Measurements from ENCODE around the gene MOB3B. TPM values are rescaled to one million over a fixed set of nuclear protein-coding genes. Genes with fewer than 3 reads are reported as not detected.

The MOB3B gene
- total RNA-seq, 1 donor from 2014 or later, result 0.26 TPM

DNA sequence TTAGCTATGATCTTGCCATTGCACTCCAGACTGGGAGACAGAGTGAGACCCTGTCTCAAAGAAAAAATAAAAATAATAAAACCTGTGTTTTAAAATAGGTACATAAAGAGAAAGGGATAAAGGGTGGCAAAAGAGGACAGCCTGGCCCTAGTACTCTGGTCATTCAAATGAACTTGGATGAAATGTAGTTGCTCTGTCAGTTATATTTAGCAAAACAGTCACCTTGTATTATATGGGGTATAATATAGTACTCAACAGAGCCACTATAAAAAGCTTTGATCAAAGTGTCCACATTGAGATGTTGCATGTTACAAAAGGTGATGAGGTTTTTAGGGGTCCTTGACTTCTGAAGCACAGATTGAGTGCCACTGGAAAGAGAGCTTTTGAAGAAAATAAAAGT lies 171.6 kb downstream of the MOB3B start:
- H3K4me3 Mint-ChIP-seq, result no peak overlapping the region
- no peaks in the 10 kb centered on the region for H3K36me3 Mint-ChIP-seq (ENCODE audit: low read depth)
- H3K27ac Mint-ChIP-seq, result no peak overlapping the region
- peaks cover 17% of the 10 kb centered on the region for H3K4me1 Mint-ChIP-seq (ENCODE audit: low read depth)
- H3K9me3 Mint-ChIP-seq, result no peaks in the 10 kb centered on the region
- DNase-seq (ENCODE audit: low spot score), result no peak
- intact Hi-C loops (cut with micrococcal nuclease), result no loop called here
- H3K27me3 Mint-ChIP-seq (ENCODE audit: insufficient read depth), result peaks cover 20% of the 10 kb centered on the region

DNA sequence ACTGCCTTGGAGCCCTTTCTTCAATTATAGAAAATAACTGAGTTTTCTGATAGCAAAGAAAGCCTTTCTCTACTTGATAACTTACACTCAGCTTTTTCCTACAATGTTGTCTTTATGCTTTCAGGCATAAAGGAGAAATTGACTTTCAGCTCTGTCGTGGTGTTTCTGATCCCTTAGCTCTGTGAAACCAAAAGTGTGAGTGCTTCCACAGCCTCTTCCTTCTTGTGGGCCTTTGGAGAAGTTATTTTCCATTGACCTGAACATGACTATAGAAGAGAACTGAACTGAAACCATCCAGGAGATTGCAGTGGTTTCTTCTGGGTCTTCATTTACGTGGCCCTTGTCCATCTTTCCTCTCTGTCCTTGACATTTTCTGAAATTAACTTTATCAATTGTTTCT lies 173.2 kb downstream of the MOB3B start:
- H3K27me3 Mint-ChIP-seq (ENCODE audit: insufficient read depth), result peaks cover 16% of the 10 kb centered on the region
- H3K36me3 Mint-ChIP-seq (ENCODE audit: low read depth), result no peaks in the 10 kb centered on the region
- no peaks in the 10 kb centered on the region for H3K9me3 Mint-ChIP-seq
- H3K4me1 Mint-ChIP-seq (ENCODE audit: low read depth), result peaks cover 32% of the 10 kb centered on the region
- no peak overlapping the region for H3K27ac Mint-ChIP-seq
- no peak for DNase-seq (ENCODE audit: low spot score)
- no peak overlapping the region for H3K4me3 Mint-ChIP-seq
- intact Hi-C loops (cut with micrococcal nuclease), result loop anchor here (1.0 kb wide), 1 partner anchor 10 kb away; no protein-coding TSS in a partner anchor

DNA sequence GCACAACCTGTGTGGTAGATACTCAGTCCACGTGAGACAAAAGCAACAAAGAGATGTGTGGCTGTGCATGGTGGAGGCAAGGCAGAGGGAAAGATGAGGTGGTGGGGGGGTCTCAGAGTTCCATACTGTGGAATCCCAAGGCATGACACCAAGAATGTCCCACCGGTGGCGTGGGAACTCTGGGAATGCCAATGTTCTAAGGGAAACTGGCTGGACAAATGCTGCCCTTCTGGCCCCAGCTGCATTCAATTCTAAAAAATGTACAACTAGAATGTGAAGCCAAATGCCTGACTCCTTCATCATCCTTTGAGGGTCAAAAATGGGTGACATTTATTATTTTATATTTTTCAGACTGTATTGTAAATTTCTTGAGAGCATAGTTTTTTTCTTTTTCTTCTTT lies 174.4 kb downstream of the MOB3B start:
- H3K27ac Mint-ChIP-seq, result no peak overlapping the region
- H3K9me3 Mint-ChIP-seq, result no peaks in the 10 kb centered on the region
- H3K4me3 Mint-ChIP-seq, result no peak overlapping the region
- H3K36me3 Mint-ChIP-seq (ENCODE audit: low read depth), result no peaks in the 10 kb centered on the region
- peaks cover 12% of the 10 kb centered on the region for H3K27me3 Mint-ChIP-seq (ENCODE audit: insufficient read depth)
- DNase-seq (ENCODE audit: low spot score), result no peak
- intact Hi-C loops (cut with micrococcal nuclease), result no loop called here
- H3K4me1 Mint-ChIP-seq (ENCODE audit: low read depth), result peaks cover 32% of the 10 kb centered on the region

DNA sequence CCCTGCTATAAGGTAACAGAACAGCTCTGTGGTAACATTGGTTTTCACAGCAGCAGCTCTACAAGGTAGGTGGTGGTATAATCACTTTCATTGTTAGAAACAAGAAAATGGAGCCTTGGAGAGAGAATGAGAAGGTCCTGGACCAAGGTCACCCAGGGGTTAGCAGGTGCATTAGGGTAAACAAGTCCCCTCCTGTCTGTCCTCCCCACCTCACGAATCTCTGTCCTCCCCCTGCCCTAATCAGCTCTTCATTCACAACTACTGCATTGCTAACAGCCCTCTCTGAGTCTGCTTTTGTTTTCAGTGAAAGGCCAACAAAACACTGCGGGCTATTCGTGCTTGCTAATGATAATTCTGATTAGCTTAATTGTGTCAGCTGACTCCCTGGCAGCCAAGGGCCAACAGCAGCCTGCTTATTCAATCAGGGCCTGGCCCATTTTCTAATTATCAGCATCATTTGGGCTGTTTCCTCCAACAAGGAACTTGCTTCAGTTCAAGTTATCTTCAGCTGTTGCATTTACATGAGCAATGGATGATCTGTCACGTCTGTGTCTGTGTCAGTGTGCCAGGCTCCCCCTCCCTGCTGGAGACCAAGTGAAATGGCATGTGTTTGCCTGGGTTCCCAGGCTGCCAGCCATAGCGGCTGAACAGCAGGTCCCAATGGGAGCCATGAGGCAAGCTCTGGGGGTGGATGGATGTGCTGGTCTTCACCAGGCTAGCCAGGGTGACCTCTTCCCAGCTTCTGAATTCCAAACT lies 176.0 kb downstream of the MOB3B start:
- intact Hi-C loops (cut with micrococcal nuclease), result no loop called here
- Mint-ChIP-seq H3K4me3 (no peak overlapping the region), H3K27me3 (ENCODE audit: insufficient read depth) (peaks cover 8% of the 10 kb centered on the region), H3K4me1 (ENCODE audit: low read depth) (peaks cover 32% of the 10 kb centered on the region), H3K36me3 (ENCODE audit: low read depth) (no peaks in the 10 kb centered on the region), H3K9me3 (no peaks in the 10 kb centered on the region), H3K27ac (no peak overlapping the region)
- DNase-seq (ENCODE audit: low spot score), result no peak

DNA sequence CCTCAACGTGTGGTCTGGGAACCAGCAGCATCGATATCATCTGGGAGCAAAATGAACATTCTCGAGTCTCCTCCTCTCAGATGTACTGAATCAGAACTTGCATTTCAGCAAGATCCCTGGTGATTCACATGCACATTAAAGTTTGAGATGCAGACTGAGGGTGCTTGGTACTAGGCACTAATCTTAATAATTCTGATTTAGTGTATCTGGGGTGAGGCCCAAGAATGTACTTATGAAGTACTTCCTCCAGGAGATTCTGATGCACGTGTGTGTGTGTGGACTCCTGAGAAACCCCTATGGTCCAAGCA lies 176.5 kb downstream of the MOB3B start:
- H3K27me3 Mint-ChIP-seq (ENCODE audit: insufficient read depth), result peaks cover 8% of the 10 kb centered on the region
- H3K4me1 Mint-ChIP-seq (ENCODE audit: low read depth), result peaks cover 32% of the 10 kb centered on the region
- no peaks in the 10 kb centered on the region for H3K9me3 Mint-ChIP-seq
- no peak overlapping the region for H3K27ac Mint-ChIP-seq
- no peak for DNase-seq (ENCODE audit: low spot score)
- intact Hi-C loops (cut with micrococcal nuclease), result no loop called here
- H3K36me3 Mint-ChIP-seq (ENCODE audit: low read depth), result no peaks in the 10 kb centered on the region
- H3K4me3 Mint-ChIP-seq, result no peak overlapping the region

DNA sequence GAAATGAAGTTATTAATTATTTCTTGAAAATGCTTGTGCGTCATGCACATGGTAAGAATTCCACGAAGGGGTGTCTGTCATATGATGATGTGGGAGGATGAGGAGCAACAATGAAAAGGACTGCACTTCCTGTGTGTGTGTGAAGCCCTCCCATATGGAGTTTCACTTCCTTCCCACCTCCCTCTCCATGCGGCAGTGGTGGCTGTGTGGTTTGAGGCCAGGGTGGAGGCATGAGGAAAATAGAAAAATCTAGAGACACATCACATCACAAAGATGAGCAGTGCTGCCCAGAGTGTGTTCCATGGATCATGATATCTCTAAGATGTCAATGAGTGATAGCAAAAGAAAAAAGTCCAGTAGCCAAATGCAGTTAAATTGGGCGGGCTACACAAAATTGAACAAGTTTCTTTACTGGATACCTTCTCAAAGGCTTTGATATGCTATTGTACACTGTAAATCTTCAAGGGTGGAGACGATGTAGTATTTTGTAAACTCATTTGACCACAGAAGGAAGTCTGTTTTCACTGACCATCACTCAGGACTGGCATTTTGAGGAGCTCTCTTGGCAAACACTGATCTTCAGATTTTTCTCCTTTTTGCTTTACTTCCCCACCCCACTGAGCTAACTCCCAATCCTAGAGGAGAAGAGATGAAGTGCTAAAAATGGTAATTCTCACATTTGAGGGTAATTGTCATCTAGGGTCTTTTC lies 177.0 kb downstream of the MOB3B start:
- H3K4me1 Mint-ChIP-seq (ENCODE audit: low read depth), result peaks cover 37% of the 10 kb centered on the region
- no peaks in the 10 kb centered on the region for H3K9me3 Mint-ChIP-seq
- no peak overlapping the region for H3K4me3 Mint-ChIP-seq
- peaks cover 8% of the 10 kb centered on the region for H3K27me3 Mint-ChIP-seq (ENCODE audit: insufficient read depth)
- no peak overlapping the region for H3K27ac Mint-ChIP-seq
- no peaks in the 10 kb centered on the region for H3K36me3 Mint-ChIP-seq (ENCODE audit: low read depth)
- intact Hi-C loops (cut with micrococcal nuclease), result no loop called here
- no peak for DNase-seq (ENCODE audit: low spot score)

DNA sequence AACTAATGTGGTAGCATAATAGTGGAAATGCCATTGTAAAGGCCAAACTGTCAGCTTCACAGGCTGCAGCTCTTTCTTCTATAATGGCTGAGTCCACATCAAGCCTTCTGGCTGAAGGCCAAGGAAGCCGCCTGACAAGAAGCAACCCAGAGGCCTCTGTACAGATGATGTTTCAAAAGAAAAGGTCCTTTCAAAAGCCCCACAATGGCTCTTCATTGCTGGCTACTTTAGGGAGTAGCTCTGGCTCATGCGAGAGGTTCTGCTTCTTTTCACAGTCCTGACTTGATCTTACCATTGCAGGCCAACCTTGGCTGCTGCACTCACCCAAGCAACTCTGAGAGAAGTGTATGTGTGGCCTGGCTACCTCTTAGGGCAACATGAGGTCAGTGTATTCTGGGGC lies 178.2 kb downstream of the MOB3B start:
- Mint-ChIP-seq H3K9me3 (no peaks in the 10 kb centered on the region), H3K27ac (no peak overlapping the region), H3K36me3 (ENCODE audit: low read depth) (no peaks in the 10 kb centered on the region), H3K27me3 (ENCODE audit: insufficient read depth) (peaks cover 5% of the 10 kb centered on the region), H3K4me1 (ENCODE audit: low read depth) (peaks cover 32% of the 10 kb centered on the region), H3K4me3 (no peak overlapping the region)
- intact Hi-C loops (cut with micrococcal nuclease), result no loop called here
- no peak for DNase-seq (ENCODE audit: low spot score)

DNA sequence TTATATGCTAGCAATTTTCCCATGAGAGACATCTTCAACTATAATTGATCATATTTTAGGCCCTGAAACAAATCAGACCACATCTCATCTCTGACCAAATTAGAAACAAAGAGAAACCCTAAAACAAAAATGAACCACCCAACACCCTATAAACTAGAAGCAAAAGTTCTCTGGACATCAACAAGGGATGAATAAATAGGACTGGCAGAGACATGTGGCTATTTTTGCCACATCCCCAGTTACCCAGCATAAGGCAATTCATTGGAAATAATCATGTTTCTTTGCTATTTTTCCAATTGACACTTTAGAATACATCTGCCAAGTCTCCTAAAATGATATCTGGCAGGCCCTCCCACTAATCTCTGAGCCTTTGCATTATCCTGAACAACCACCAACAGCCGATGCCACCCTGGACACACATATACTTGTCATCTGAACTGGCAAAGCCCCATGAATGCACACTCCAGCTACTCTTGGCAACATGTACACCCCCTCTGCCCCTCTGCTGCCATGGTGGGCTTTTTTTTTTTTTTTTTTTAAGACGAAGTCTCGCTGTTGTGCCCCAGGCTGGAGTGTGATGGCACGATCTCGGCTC lies 179.1 kb downstream of the MOB3B start:
- no peak overlapping the region for H3K4me3 Mint-ChIP-seq
- peaks cover 5% of the 10 kb centered on the region for H3K27me3 Mint-ChIP-seq (ENCODE audit: insufficient read depth)
- no peaks in the 10 kb centered on the region for H3K36me3 Mint-ChIP-seq (ENCODE audit: low read depth)
- no peak overlapping the region for H3K27ac Mint-ChIP-seq
- DNase-seq (ENCODE audit: low spot score), result no peak
- H3K4me1 Mint-ChIP-seq (ENCODE audit: low read depth), result peaks cover 31% of the 10 kb centered on the region
- intact Hi-C loops (cut with micrococcal nuclease), result no loop called here
- no peaks in the 10 kb centered on the region for H3K9me3 Mint-ChIP-seq

DNA sequence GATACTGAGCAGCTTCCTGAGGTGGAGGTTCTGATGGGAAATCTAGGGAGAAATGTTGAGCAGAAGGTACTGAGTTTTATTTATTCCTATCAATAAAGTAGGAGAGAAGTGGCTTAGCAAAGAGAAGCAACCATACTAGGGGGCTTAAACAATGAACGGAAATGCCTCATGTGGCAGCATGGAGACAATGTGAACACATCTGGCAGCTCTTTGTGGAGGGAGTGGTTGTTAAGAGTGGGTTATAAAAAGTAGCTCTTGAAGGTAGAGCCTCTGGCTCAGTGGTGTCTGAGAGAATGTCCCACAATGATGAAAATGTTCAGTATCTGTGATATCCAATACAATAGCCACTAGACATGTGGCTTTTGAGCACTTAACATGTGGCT lies 179.9 kb downstream of the MOB3B start:
- H3K4me3 Mint-ChIP-seq, result no peak overlapping the region
- no peak overlapping the region for H3K27ac Mint-ChIP-seq
- H3K9me3 Mint-ChIP-seq, result no peaks in the 10 kb centered on the region
- intact Hi-C loops (cut with micrococcal nuclease), result no loop called here
- DNase-seq (ENCODE audit: low spot score), result no peak
- H3K27me3 Mint-ChIP-seq (ENCODE audit: insufficient read depth), result peaks cover 4% of the 10 kb centered on the region
- peaks cover 31% of the 10 kb centered on the region for H3K4me1 Mint-ChIP-seq (ENCODE audit: low read depth)
- H3K36me3 Mint-ChIP-seq (ENCODE audit: low read depth), result no peaks in the 10 kb centered on the region

DNA sequence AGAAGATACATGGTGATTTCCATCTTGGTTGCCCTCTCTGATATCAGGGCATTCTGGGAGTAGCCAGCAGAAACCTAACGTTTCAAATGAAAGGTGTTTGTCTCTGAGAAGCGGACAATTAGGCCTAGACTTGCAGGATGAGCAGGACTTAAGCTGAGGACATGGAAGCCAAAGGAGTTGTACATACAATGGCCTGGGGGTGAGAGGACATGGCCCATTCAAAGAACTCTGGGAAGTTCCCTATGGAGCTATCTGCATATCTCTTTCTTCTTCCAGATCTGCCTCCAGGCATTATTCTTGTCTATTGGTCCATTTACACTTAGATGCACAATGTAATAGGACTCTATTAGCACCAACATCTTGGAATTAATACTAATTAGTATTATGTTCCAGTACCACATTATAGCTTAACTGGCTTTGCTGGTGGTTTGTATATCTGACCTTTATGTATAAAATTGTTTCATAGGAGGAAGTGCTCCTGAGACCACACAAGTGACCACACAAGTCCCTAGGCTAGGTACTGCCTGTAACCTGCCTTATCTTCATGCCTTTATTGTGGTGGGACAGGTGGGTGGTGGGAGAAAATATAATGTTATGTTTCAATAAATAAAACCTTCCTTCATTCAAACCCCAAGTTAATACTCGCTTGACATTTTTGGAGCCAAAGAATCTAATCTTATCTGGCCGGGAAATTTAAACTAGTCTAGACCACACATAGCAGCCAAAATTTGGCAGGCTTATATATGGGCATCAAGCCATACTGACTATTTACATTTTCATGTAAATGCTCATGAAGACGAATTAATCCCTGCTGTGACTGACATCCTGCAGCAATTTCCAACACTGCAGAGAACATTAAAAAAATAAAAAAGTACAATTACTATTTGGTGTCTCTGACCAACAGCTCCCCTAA lies 180.6 kb downstream of the MOB3B start:
- no peak overlapping the region for H3K4me3 Mint-ChIP-seq

DNA sequence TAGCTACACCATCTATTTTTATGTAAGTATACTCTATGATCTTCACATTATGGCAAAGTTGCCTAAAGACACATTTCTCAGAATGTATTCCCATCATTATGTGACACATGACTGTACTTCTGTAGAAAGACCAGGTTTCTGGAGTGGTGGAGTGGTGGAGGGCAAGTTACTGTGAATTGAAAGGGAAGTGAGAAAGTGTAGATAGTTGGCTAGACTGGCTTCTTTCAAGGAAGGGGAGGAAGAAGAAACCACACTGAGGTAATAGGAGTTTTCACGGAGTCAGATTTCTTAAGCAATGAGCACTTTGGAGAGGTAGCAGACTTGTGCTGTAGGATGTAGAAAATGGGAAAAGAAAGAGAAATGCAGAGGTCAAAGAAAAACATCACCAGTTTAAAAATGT lies 181.7 kb downstream of the MOB3B start:
- Mint-ChIP-seq H3K4me3 (no peak overlapping the region), H3K4me1 (ENCODE audit: low read depth) (peaks cover 19% of the 10 kb centered on the region), H3K36me3 (ENCODE audit: low read depth) (no peaks in the 10 kb centered on the region), H3K27me3 (ENCODE audit: insufficient read depth) (peaks cover 4% of the 10 kb centered on the region), H3K9me3 (no peaks in the 10 kb centered on the region), H3K27ac (no peak overlapping the region)
- DNase-seq (ENCODE audit: low spot score), result no peak
- intact Hi-C loops (cut with micrococcal nuclease), result no loop called here

More for the DNA sequence above, 180.6 kb downstream of the MOB3B start:
- intact Hi-C loops (cut with micrococcal nuclease), result no loop called here
- no peaks in the 10 kb centered on the region for H3K9me3 Mint-ChIP-seq
- peaks cover 30% of the 10 kb centered on the region for H3K4me1 Mint-ChIP-seq (ENCODE audit: low read depth)
- H3K27me3 Mint-ChIP-seq (ENCODE audit: insufficient read depth), result peaks cover 7% of the 10 kb centered on the region
- no peak overlapping the region for H3K27ac Mint-ChIP-seq
- no peaks in the 10 kb centered on the region for H3K36me3 Mint-ChIP-seq (ENCODE audit: low read depth)
- DNase-seq (ENCODE audit: low spot score), result no peak

DNA sequence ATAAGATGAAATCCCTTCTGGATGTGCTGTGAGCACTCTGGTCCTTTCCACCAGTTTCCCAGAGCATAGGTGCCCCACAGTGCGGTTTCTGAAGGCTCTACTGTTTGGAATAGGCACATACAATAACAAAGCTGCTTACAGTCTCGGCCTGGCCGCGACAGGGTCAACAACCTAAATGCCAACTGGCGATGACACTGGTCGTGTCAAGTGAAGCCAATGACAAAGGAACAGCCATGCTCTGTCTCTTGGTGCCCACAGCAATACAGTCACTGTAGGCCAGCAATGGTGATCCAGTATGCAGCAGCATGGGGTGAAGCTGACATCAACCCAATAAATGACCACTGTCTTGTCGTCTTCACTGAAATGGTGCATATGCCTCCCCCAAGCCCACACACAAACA lies 184.8 kb downstream of the MOB3B start:
- Mint-ChIP-seq H3K27ac (no peak overlapping the region), H3K36me3 (ENCODE audit: low read depth) (no peaks in the 10 kb centered on the region), H3K4me1 (ENCODE audit: low read depth) (peaks cover 5% of the 10 kb centered on the region), H3K27me3 (ENCODE audit: insufficient read depth) (peaks cover 9% of the 10 kb centered on the region), H3K9me3 (no peaks in the 10 kb centered on the region), H3K4me3 (no peak overlapping the region)
- intact Hi-C loops (cut with micrococcal nuclease), result no loop called here
- no peak for DNase-seq (ENCODE audit: low spot score)

Measured in activated T-helper 1 cell treated with anti-CD3 and anti-CD28 coated beads, Interleukin-12 subunit alpha, Interleukin-12 subunit beta, Interleukin-2, Interleukin-4 antibody, amounts not matched to agents 30 ng/mL and 10 ng/mL and 1 ng/mL, durations not matched to agents 14 hours and 24 hours and 36 hours (primary cell).